Measurements from ENCODE around the gene STARD7. TPM values are rescaled to one million over a fixed set of nuclear protein-coding genes. Genes with fewer than 3 reads are reported as not detected.

The STARD7 gene
- total and polyA plus RNA-seq, 2 experiments from 2014 or later, result 161 to 214 TPM

Other genes starting within 250 kb of the STARD7 start
- gene ANKRD36C, start 217.0 kb downstream of the STARD7 start, total RNA-seq, result 11.0 and 43.9 TPM in 2 replicates
- gene ANKRD36C, start 217.0 kb downstream of the STARD7 start, polyA plus RNA-seq, result 35.6 and 49.1 TPM in 2 replicates
- gene GPAT2, start 173.9 kb downstream of the STARD7 start, total RNA-seq, result 1.5 and 3.5 TPM in 2 replicates
- 1.8 and 2.2 TPM in 2 replicates for gene GPAT2, start 173.9 kb downstream of the STARD7 start, polyA plus RNA-seq
- gene ADRA2B, start 92.3 kb downstream of the STARD7 start, total RNA-seq, result 27.4 and 61.8 TPM in 2 replicates
- gene ADRA2B, start 92.3 kb downstream of the STARD7 start, polyA plus RNA-seq, result 28.5 and 50.8 TPM in 2 replicates
- not detected in 2 replicates for gene ASTL, start 70.3 kb downstream of the STARD7 start, total RNA-seq
- gene ASTL, start 70.3 kb downstream of the STARD7 start, polyA plus RNA-seq, result not detected in 2 replicates
- 0.89 and 3.0 TPM in 2 replicates for gene DUSP2, start 63.4 kb downstream of the STARD7 start, total RNA-seq
- 1.0 and 2.2 TPM in 2 replicates for gene DUSP2, start 63.4 kb downstream of the STARD7 start, polyA plus RNA-seq
- 55.8 and 59.1 TPM in 2 replicates for gene TMEM127, start 57.2 kb upstream of the STARD7 start, total RNA-seq
- gene TMEM127, start 57.2 kb upstream of the STARD7 start, polyA plus RNA-seq, result 71.0 and 84.2 TPM in 2 replicates
- gene CIAO1, start 57.4 kb upstream of the STARD7 start, total RNA-seq, result 97.3 and 117 TPM in 2 replicates
- gene CIAO1, start 57.4 kb upstream of the STARD7 start, polyA plus RNA-seq, result 88.6 and 92.4 TPM in 2 replicates
- 58.6 and 85.3 TPM in 2 replicates for gene SNRNP200, start 96.7 kb upstream of the STARD7 start, total RNA-seq
- 96.4 and 97.1 TPM in 2 replicates for gene SNRNP200, start 96.7 kb upstream of the STARD7 start, polyA plus RNA-seq
- gene ITPRIPL1, start 116.5 kb upstream of the STARD7 start, total RNA-seq, result 1.1 and 1.3 TPM in 2 replicates
- 1.3 and 1.5 TPM in 2 replicates for gene ITPRIPL1, start 116.5 kb upstream of the STARD7 start, polyA plus RNA-seq
- 9.3 and 21.3 TPM in 2 replicates for gene NCAPH, start 126.9 kb upstream of the STARD7 start, total RNA-seq
- 6.3 and 18.1 TPM in 2 replicates for gene NCAPH, start 126.9 kb upstream of the STARD7 start, polyA plus RNA-seq